Caco-2 (cell line): ENCODE measurements around the gene ASCC2. TPM values are rescaled to one million over a fixed set of nuclear protein-coding genes. Genes with fewer than 3 reads are reported as not detected.

Source experiments
- BruUV-seq: library from RNA; stranded (reverse); fragments of 400-500 nt; replicated peaks from 2 replicates; lab custom pipeline; 2021; lab: Mats Ljungman, UMichigan
- CTCF ChIA-PET: fragments of 300-600 bp; sonication (Branson Sonifier 250); formaldehyde crosslinking; loops from one replicate; lab custom pipeline; 2022; ENCODE audit warnings: antibody characterized with exemption; lab: Charles Lee
- POLR2A ChIA-PET: fragments of 300-600 bp; sonication (Branson Sonifier 250); formaldehyde crosslinking; loops from one replicate; lab custom pipeline; 2022; ENCODE audit warnings: antibody characterized with exemption; lab: Charles Lee
- DNase-seq, 2 experiments: peaks; one replicate each; pipeline versions ENCODE4 v3.0.0 to v3.0.0-alpha.2; 2020 to 2022
- H3K27me3 ChIP-seq: replicated peaks from 2 replicates; pipeline ENCODE4 v1.6.0; 2011; ENCODE audit warnings: low read length; ENCODE audit not compliant: control insufficient read depth, insufficient read depth
- H3K36me3 ChIP-seq: 2 replicates; pipeline ENCODE4 v1.5.1; 2011; ENCODE audit warnings: low read length; ENCODE audit not compliant: control insufficient read depth, insufficient read depth
- H3K4me1 ChIP-seq: fragments of 250-450 bp; sonication (Bioruptor Pico); 2 replicates; pipeline ENCODE4 v1.5.1; 2020; ENCODE audit warnings: mild to moderate bottlenecking
- H3K4me3 ChIP-seq: 2 replicates; pipeline ENCODE4 v1.5.1; 2011; ENCODE audit warnings: low read depth, mild to moderate bottlenecking, control low read depth, low read length
- H3K9me3 ChIP-seq: fragments of 250-450 bp; sonication (Bioruptor Pico); 2 replicates; pipeline ENCODE4 v1.5.1; 2020; ENCODE audit warnings: mild to moderate bottlenecking, moderate library complexity
- H3K27ac Mint-ChIP-seq: one replicate; pipeline ENCODE4 v1.8.0; 2022; ENCODE audit warnings: mixed read lengths; ENCODE audit not compliant: unreplicated experiment
- H3K27me3 Mint-ChIP-seq: one replicate; pipeline ENCODE4 v1.8.0; 2022; ENCODE audit warnings: mixed read lengths; ENCODE audit not compliant: insufficient read depth, unreplicated experiment
- H3K36me3 Mint-ChIP-seq: one replicate; pipeline ENCODE4 v1.8.0; 2022; ENCODE audit warnings: mild to moderate bottlenecking, mixed read lengths; ENCODE audit not compliant: insufficient read depth, unreplicated experiment
- H3K4me1 Mint-ChIP-seq: one replicate; pipeline ENCODE4 v1.8.0; 2022; ENCODE audit warnings: low read depth, mixed read lengths; ENCODE audit not compliant: unreplicated experiment
- H3K4me3 Mint-ChIP-seq: one replicate; pipeline ENCODE4 v1.8.0; 2022; ENCODE audit warnings: mild to moderate bottlenecking, moderate library complexity, mixed read lengths; ENCODE audit not compliant: unreplicated experiment
- H3K9me3 Mint-ChIP-seq: one replicate; pipeline ENCODE4 v1.8.0; 2022; ENCODE audit warnings: mixed read lengths; ENCODE audit not compliant: unreplicated experiment
- intact Hi-C: fragments of 100-400 bp; cut with micrococcal nuclease; formaldehyde crosslinking; loops from one replicate; pipeline ENCODE4 v1.10.0; 2022; ENCODE audit not compliant: unreplicated experiment
- total RNA-seq: library from RNA; stranded (reverse); gene quantifications from 2 replicates; pipeline ENCODE4 v1.2.3, GENCODE V29; 2022
- TF ChIP-seq, protein P1 (sequence below), 2 experiments: fragments of 200-600 bp in 1 of 2; IDR thresholded peaks; 1 replicate in 1 of 2; 2 replicates in 1 of 2; pipeline versions ENCODE4 v1.5.1 to v1.8.0; 2011 to 2022; ENCODE audit warnings: antibody characterized with exemption in 1 of 2, control low read depth in 1 of 2, inconsistent platforms in 1 of 2, low read depth in 1 of 2, low read length in 1 of 2, mild to moderate bottlenecking in 1 of 2, moderate library complexity in 1 of 2; ENCODE audit not compliant: insufficient read depth in 1 of 2, severe bottlenecking in 1 of 2, unreplicated experiment in 1 of 2

ASCC2 gene
- total RNA-seq, 1 experiment from 2014 or later: 61.4 TPM

DNA sequence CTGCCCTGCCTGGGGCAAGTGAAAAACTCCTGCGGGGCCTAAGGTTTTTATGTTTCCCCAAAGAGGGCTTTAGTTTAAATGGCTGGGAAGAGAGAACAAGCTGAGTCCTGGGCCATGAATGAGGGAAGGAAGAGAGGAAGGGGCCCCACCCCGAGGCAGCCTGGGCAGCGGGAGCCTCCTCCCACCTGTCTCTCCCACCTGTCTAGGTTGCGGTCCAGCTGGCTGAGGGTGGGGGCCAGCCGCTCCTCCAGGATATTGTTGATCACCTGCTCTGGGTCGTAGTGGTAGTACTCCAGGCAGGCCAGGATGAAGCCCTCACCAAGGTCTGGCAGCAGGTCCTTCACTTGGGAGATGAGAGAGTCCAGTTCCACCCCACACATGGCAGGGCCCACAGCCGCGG lies 36.3 kb downstream of the ASCC2 start:
- ChIA-PET POLR2A (no interaction called here), CTCF (interaction anchor here (0.8 kb wide), 1 partner anchor 275 kb away, joined by 3 read pairs; no protein-coding TSS in a partner anchor)
- Mint-ChIP-seq H3K4me1 (peaks cover 8% of the 10 kb centered on the region), H3K4me3 (no peak overlapping the region), H3K9me3 (no peaks in the 10 kb centered on the region), H3K27ac (peak overlapping the region; percentile 83), H3K36me3 (peaks cover 50% of the 10 kb centered on the region), H3K27me3 (no peaks in the 10 kb centered on the region)
- H3K27me3 ChIP-seq: no peaks in the 10 kb centered on the region
- DNase-seq: peak in 1 of 2 experiments; percentile 28
- no TSS peak for BruUV-seq
- no peak overlapping the region for H3K4me3 ChIP-seq
- peaks cover 5% of the 10 kb centered on the region for H3K36me3 ChIP-seq
- TF ChIP-seq, protein P1, sequence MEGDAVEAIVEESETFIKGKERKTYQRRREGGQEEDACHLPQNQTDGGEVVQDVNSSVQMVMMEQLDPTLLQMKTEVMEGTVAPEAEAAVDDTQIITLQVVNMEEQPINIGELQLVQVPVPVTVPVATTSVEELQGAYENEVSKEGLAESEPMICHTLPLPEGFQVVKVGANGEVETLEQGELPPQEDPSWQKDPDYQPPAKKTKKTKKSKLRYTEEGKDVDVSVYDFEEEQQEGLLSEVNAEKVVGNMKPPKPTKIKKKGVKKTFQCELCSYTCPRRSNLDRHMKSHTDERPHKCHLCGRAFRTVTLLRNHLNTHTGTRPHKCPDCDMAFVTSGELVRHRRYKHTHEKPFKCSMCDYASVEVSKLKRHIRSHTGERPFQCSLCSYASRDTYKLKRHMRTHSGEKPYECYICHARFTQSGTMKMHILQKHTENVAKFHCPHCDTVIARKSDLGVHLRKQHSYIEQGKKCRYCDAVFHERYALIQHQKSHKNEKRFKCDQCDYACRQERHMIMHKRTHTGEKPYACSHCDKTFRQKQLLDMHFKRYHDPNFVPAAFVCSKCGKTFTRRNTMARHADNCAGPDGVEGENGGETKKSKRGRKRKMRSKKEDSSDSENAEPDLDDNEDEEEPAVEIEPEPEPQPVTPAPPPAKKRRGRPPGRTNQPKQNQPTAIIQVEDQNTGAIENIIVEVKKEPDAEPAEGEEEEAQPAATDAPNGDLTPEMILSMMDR (IDR thresholded peaks at IDR 0.05; ENCODE audit: insufficient read depth in 1 of 2, low read depth in 1 of 2, low read length in 1 of 2, severe bottlenecking in 1 of 2, unreplicated experiment in 1 of 2): no peak
- intact Hi-C loops: loop anchor here (5.0 kb wide), 1 partner anchor 34 kb away; the partner anchor contains the start of genes UQCR10 and ZMAT5
- no peaks in the 10 kb centered on the region for H3K9me3 ChIP-seq
- H3K4me1 ChIP-seq: peaks cover 37% of the 10 kb centered on the region

DNA sequence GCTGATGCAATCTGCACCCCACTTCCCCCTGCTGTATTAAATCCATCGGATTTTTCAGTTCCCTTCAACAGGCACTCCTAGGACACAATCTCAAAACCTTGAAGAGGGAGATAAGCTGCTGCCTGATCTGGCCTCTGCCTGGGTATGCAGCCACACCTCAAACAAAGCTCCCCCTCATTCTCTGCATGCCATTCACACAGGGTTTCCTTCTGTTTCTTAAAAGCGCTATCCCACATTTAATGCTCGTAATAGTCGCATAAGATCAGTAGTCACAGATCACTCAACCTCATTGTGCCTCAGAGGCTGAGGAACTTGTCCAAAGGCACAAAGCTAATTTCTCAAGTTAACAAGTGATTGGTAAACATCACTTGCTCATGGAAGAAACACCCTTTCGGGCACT lies 36.9 kb downstream of the ASCC2 start:
- peak; percentile 54 to 58 for DNase-seq
- Histone ChIP-seq H3K4me1 (peaks cover 37% of the 10 kb centered on the region), H3K36me3 (peaks cover 3% of the 10 kb centered on the region), H3K9me3 (no peaks in the 10 kb centered on the region), H3K27me3 (no peaks in the 10 kb centered on the region), H3K4me3 (no peak overlapping the region)
- Mint-ChIP-seq H3K27me3 (no peaks in the 10 kb centered on the region), H3K4me1 (peaks cover 8% of the 10 kb centered on the region), H3K27ac (peak overlapping the region; percentile 83), H3K36me3 (peaks cover 45% of the 10 kb centered on the region), H3K9me3 (no peaks in the 10 kb centered on the region), H3K4me3 (peak overlapping the region; percentile 11)
- ChIA-PET POLR2A (interaction anchor here (0.5 kb wide), 1 partner anchor 19 kb away, joined by 3 read pairs; no protein-coding TSS in a partner anchor), CTCF (interaction anchor here (0.8 to 0.9 kb wide), 2 partner anchors 82 to 276 kb away, joined by 3 to 6 read pairs; partner anchors contain the start of gene MTMR3)
- TF ChIP-seq, protein P1 (IDR thresholded peaks at IDR 0.05; ENCODE audit: insufficient read depth in 1 of 2, low read depth in 1 of 2, low read length in 1 of 2, severe bottlenecking in 1 of 2, unreplicated experiment in 1 of 2): no peak
- BruUV-seq: no TSS peak
- intact Hi-C loops: loop anchor here (5.0 kb wide), 1 partner anchor 34 kb away; the partner anchor contains the start of genes UQCR10 and ZMAT5

DNA sequence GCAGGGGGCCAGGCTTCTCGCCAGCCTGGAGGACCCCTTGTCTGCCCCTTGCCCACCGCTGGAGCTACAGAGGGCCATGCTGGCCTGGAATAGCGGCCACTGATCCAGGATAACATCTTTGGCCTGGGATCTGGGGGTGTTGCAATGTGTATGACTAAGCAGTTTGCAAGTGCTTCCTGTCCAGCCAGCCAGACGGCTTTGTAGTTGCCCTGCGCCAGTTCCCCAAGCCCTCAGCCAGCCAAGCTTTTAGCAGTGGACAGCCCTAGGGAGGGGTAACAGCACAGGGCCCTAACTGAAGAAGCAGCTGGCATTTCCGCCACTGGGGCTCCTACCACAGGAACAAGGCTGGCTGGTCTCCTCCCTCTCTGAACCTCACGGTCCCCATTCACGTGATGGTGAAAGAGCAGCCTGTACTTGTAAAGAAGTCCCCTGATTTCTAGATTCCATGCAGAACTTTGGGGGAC lies 38.8 kb downstream of the ASCC2 start:
- Mint-ChIP-seq H3K36me3 (peaks cover 48% of the 10 kb centered on the region), H3K4me1 (peaks cover 8% of the 10 kb centered on the region), H3K9me3 (no peaks in the 10 kb centered on the region), H3K4me3 (no peak overlapping the region), H3K27ac (peak overlapping the region; percentile 83), H3K27me3 (no peaks in the 10 kb centered on the region)
- Histone ChIP-seq H3K4me1 (peaks cover 37% of the 10 kb centered on the region), H3K4me3 (no peak overlapping the region), H3K9me3 (no peaks in the 10 kb centered on the region), H3K27me3 (no peaks in the 10 kb centered on the region), H3K36me3 (no peaks in the 10 kb centered on the region; the same call in 1 of the 2 replicates)
- peak; percentile 74 to 75 for DNase-seq
- ChIA-PET CTCF (interaction anchor here (0.5 to 0.6 kb wide), 2 partner anchors 25 to 37 kb away, joined by 3 to 4 read pairs; no protein-coding TSS in a partner anchor), POLR2A (no interaction called here)
- TF ChIP-seq, protein P1 (IDR thresholded peaks at IDR 0.05; ENCODE audit: insufficient read depth in 1 of 2, low read depth in 1 of 2, low read length in 1 of 2, severe bottlenecking in 1 of 2, unreplicated experiment in 1 of 2): no peak
- no TSS peak for BruUV-seq
- intact Hi-C loops: no loop called here
